Measurements from ENCODE around the gene XYLT2. TPM values are rescaled to one million over a fixed set of nuclear protein-coding genes. Genes with fewer than 3 reads are reported as not detected.

Gene XYLT2
- total and polyA plus RNA-seq, 2 of the 8 experiments (the other 6 are each of a cell fraction or from before 2014, with no cell fraction given), result 28.0 to 29.9 TPM

DNA sequence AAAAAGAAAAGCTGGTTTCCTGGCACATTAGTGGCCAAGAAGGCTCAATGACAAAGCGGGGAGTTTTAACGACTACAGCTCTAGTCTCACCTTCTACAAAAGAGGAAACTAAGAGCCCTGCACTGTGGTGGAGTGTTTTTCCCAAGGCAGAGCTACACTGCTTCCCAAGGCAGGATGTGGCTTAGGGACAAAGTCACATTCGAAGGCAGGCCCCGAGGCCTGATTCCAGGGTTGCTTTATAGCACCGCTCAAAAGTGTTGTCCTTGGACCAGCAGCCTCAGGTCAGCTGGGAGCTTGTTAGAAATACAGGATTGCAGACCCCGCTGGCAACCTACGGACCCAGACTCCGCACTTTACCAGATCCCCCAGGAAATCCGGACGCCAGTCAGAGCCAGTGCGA lies 47.9 kb upstream of the XYLT2 start:
- Histone ChIP-seq H3K9ac (replicated peaks in 1 of 4; ENCODE audit: extremely low read depth in 1 of 4, low read depth in 3 of 4, low read length in 3 of 4) (no peak overlapping the region), H2BK5ac (ENCODE audit: low read depth, low read length) (0 out of 2 replicates have a peak overlapping the region, but pooled peaks have one; percentile 22), H3K23me2 (ENCODE audit: low read depth, low read length) (peaks cover 2% of the 10 kb centered on the region; the same call in 1 of the 2 replicates), H3K36me3 (ENCODE audit: control insufficient read depth in 2 of 4, insufficient read depth in 4 of 4, low read length in 3 of 4) (no peaks in the 10 kb centered on the region), H3K14ac (ENCODE audit: insufficient read length) (no peak overlapping the region), H2BK15ac (ENCODE audit: low read length) (peak overlapping the region; percentile 75; the same call in 1 of the 2 replicates), H3K79me2 (ENCODE audit: control insufficient read depth in 1 of 2, insufficient read depth in 2 of 2, low read length in 2 of 2) (no peaks in the 10 kb centered on the region), H2BK20ac (ENCODE audit: low read length) (peak overlapping the region; percentile 29; the same call in 1 of the 2 replicates), H2BK120ac (replicated peaks; ENCODE audit: low read depth, low read length) (no peak overlapping the region), H3K23ac (ENCODE audit: insufficient read length) (no peak overlapping the region), H3K18ac (ENCODE audit: extremely low read depth, low read length) (no peak overlapping the region), H2AFZ (ENCODE audit: low read length) (no peak overlapping the region), H3K4ac (replicated peaks; ENCODE audit: insufficient read length, low read depth, low read length) (no peak overlapping the region), H2BK12ac (ENCODE audit: low read depth, low read length) (peak overlapping the region; percentile 55; the same call in 1 of the 2 replicates), H4K20me1 (replicated peaks in 1 of 2; ENCODE audit: control insufficient read depth in 1 of 2, insufficient read depth in 2 of 2, low read length in 2 of 2) (no peaks in the 10 kb centered on the region), H3K27me3 (replicated peaks in 1 of 4; ENCODE audit: control insufficient read depth in 3 of 4, extremely low read depth in 1 of 4, insufficient read depth in 3 of 4, low read length in 3 of 4) (no peaks in the 10 kb centered on the region), H3K4me3 (ENCODE audit: extremely low read depth in 1 of 4, insufficient read depth in 2 of 4, low read depth in 3 of 4, low read length in 4 of 4) (no peak overlapping the region), H3K9me3 (ENCODE audit: insufficient read depth in 2 of 2, low read depth in 1 of 2, low read length in 1 of 2) (no peaks in the 10 kb centered on the region), H3K79me1 (ENCODE audit: low read depth, low read length) (no peaks in the 10 kb centered on the region), H3K56ac (replicated peaks; ENCODE audit: insufficient read length, low read depth, low read length) (no peak overlapping the region), H4K91ac (replicated peaks; ENCODE audit: insufficient read length, low read length) (no peak overlapping the region), H3K4me2 (ENCODE audit: insufficient read depth in 1 of 2, low read depth in 2 of 2, low read length in 2 of 2) (no peak overlapping the region), H4K8ac (ENCODE audit: extremely low read depth, insufficient read depth, low read length) (no peak overlapping the region), H3K4me1 (replicated peaks in 1 of 4; ENCODE audit: control insufficient read depth in 3 of 4, insufficient read depth in 4 of 4, low read length in 3 of 4) (peaks cover 0 to 6% (median under 1%) of the 10 kb centered on the region in 4 experiments; a peak in 2 of 7 replicates), H4K5ac (ENCODE audit: insufficient read length, low read depth, low read length) (no peak overlapping the region), H2AK5ac (ENCODE audit: low read depth, low read length) (no peak overlapping the region), H3K27ac (ENCODE audit: low read depth, low read length) (no peak overlapping the region)
- ChIA-PET POLR2A (ENCODE audit: partially characterized antibody) (interaction anchor here (0.7 to 0.8 kb wide), 2 partner anchors 64 to 98 kb away, joined by 3 read pairs; no protein-coding TSS in a partner anchor), CTCF (ENCODE audit: partially characterized antibody) (interaction anchor here (0.6 to 41.5 kb wide), 28 partner anchors 10 to 250 kb away, joined by 3 to 1349 read pairs (median 6); partner anchors contain the start of genes COL1A1, SGCA and TMEM92)
- WGBS, 2 experiments (ENCODE audit: extremely low coverage in 1 of 2, insufficient coverage in 1 of 2, insufficient read length in 1 of 2, insufficient replicate concordance in 2 of 2, low coverage in 1 of 2, low lambda C conversion rate in 2 of 2, missing lambda C conversion rate in 1 of 2), result 82% methylated on average over 11 of the region's 11 CpGs; no CpG with 5 or more reads in 1 of the 2 experiments
- FAIRE-seq (no peak), DNase-seq (ENCODE audit: low read depth in 1 of 2, low spot score in 2 of 2) (no peak)
- TF ChIP-seq KDM5A (IDR thresholded peaks at IDR 0.05; ENCODE audit: low read length) (no peak), SP1 (IDR thresholded peaks at IDR 0.05; ENCODE audit: low read depth, low read length) (no peak), GTF2F1 (IDR thresholded peaks at IDR 0.05; ENCODE audit: borderline replicate concordance, low read depth, low read length) (no peak)
- TF ChIP-seq, protein P1, sequence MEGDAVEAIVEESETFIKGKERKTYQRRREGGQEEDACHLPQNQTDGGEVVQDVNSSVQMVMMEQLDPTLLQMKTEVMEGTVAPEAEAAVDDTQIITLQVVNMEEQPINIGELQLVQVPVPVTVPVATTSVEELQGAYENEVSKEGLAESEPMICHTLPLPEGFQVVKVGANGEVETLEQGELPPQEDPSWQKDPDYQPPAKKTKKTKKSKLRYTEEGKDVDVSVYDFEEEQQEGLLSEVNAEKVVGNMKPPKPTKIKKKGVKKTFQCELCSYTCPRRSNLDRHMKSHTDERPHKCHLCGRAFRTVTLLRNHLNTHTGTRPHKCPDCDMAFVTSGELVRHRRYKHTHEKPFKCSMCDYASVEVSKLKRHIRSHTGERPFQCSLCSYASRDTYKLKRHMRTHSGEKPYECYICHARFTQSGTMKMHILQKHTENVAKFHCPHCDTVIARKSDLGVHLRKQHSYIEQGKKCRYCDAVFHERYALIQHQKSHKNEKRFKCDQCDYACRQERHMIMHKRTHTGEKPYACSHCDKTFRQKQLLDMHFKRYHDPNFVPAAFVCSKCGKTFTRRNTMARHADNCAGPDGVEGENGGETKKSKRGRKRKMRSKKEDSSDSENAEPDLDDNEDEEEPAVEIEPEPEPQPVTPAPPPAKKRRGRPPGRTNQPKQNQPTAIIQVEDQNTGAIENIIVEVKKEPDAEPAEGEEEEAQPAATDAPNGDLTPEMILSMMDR (IDR thresholded peaks at IDR 0.05; ENCODE audit: control extremely low read depth in 1 of 3, insufficient read depth in 1 of 3, low read depth in 1 of 3, low read length in 3 of 3), result no peak
